HG02943 (cell line): ENCODE measurements around the gene RFC4.
"Not testable (repeated sequence)": the region's sequence is repeated elsewhere in the genome, so short reads cannot be mapped to it uniquely, and the experiment has no call there.

Experiments used
- ATAC-seq: cut with Tn5 transposase; IDR thresholded peaks from one replicate; pipeline ENCODE4 v1.9.1; 2021; ENCODE audit warnings: mild to moderate bottlenecking, low read depth, moderate library complexity; ENCODE audit not compliant: unreplicated experiment

The RFC4 gene

GRCh38 chr3:186825872-186826409, 19.7 kb upstream of the RFC4 start:
- no peak for ATAC-seq

- no peak for ATAC-seq
These were observed 19.1 kb upstream of the RFC4 start for GRCh38 chr3:186825294-186825821.

GRCh38 chr3:186824430-186825139, 18.3 kb upstream of the RFC4 start:
- no peak for ATAC-seq

- ATAC-seq: no peak
These were observed 17.1 kb upstream of the RFC4 start for GRCh38 chr3:186823386-186823785.

GRCh38 chr3:186822388-186822759, 16.1 kb upstream of the RFC4 start:
- ATAC-seq: not testable (repeated sequence)

GRCh38 chr3:186821429-186822387, 15.4 kb upstream of the RFC4 start:
- ATAC-seq: no peak

GRCh38 chr3:186818956-186819355, 12.7 kb upstream of the RFC4 start:
- ATAC-seq: no peak

- ATAC-seq: no peak
These were observed 12.2 kb upstream of the RFC4 start for GRCh38 chr3:186818516-186818915.

GRCh38 chr3:186815435-186815834, 9.2 kb upstream of the RFC4 start:
- ATAC-seq: no peak

GRCh38 chr3:186814100-186814499, 7.8 kb upstream of the RFC4 start:
- ATAC-seq: no peak

GRCh38 chr3:186811313-186811712, 5.0 kb upstream of the RFC4 start:
- not testable (repeated sequence) for ATAC-seq

- ATAC-seq: no peak
These were observed 4.2 kb upstream of the RFC4 start for GRCh38 chr3:186810336-186810996.

GRCh38 chr3:186807231-186807630, 949 bp upstream of the RFC4 start:
- no peak for ATAC-seq

- ATAC-seq: not testable (repeated sequence)
These were observed 2.8 kb downstream of the RFC4 start for GRCh38 chr3:186803447-186803846.

GRCh38 chr3:186802701-186803100, 3.6 kb downstream of the RFC4 start:
- ATAC-seq: no peak

GRCh38 chr3:186800285-186800684, 6.0 kb downstream of the RFC4 start:
- ATAC-seq: no peak

- no peak for ATAC-seq
These were observed 7.9 kb downstream of the RFC4 start for GRCh38 chr3:186798239-186798874.

GRCh38 chr3:186790261-186790981, 15.9 kb downstream of the RFC4 start:
- no peak for ATAC-seq

GRCh38 chr3:186789554-186790260, 16.6 kb downstream of the RFC4 start:
- ATAC-seq: no peak
